ENCODE data around the gene TFIP11.

Gene TFIP11

DNA sequence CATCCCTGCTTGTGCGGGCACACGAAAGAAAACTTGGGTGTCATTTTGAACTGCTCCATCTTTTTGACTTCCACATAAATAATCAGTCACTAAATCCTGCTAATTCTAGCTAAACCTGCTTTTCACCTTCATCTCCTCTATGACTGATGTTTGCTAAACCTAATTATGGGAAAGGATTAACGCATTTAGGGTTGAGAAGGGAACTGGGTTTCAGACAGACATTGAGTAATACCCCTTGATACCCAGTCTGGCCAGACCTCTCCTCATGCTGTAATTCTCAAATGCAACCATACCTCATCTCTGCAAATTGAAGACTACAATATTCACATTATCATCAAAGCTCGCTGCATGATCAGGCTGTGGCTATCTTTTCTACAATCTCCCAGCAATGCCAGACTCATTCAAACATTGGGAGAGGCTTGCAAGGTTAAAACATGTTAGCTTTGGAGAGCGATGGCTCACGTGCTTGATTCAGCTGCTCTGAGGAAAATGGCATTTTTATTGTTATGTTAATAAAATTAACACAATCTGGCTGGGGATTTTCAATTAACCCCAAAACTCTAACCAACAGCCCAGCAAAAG is 31.1 kb downstream of the TFIP11 start:
- DNase-seq (ENCODE audit: low spot score in 2 of 2) (no peak), ATAC-seq (no peak)
- Mint-ChIP-seq H3K4me1 (peaks cover 84% of the 10 kb centered on the region), H3K27ac (peak overlapping the region; percentile 98), H3K4me3 (peak overlapping the region; percentile 96), H3K36me3 (peaks cover 55% of the 10 kb centered on the region), H3K9me3 (no peaks in the 10 kb centered on the region)

DNA sequence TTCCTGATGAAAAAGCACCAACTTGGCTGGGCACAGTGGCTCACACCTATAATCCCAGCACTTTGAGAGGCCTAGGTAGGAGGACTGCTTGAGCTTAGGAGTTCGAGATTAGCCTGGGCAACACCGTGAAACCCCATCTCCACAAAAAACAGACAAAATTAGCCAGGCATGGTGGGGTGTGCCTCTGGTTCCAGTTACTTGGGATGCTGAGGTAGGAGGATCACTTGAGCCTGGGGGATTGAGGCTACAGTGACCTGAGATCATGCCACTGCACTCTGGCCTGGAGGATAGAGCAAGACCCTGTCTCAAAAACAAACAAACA is 31.7 kb downstream of the TFIP11 start:
- Mint-ChIP-seq H3K27ac (no peak overlapping the region), H3K36me3 (peaks cover 61% of the 10 kb centered on the region), H3K4me3 (peak overlapping the region; percentile 96), H3K4me1 (peaks cover 78% of the 10 kb centered on the region), H3K9me3 (no peaks in the 10 kb centered on the region)
- no peak for ATAC-seq
- DNase-seq (ENCODE audit: low spot score in 2 of 2): no peak

DNA sequence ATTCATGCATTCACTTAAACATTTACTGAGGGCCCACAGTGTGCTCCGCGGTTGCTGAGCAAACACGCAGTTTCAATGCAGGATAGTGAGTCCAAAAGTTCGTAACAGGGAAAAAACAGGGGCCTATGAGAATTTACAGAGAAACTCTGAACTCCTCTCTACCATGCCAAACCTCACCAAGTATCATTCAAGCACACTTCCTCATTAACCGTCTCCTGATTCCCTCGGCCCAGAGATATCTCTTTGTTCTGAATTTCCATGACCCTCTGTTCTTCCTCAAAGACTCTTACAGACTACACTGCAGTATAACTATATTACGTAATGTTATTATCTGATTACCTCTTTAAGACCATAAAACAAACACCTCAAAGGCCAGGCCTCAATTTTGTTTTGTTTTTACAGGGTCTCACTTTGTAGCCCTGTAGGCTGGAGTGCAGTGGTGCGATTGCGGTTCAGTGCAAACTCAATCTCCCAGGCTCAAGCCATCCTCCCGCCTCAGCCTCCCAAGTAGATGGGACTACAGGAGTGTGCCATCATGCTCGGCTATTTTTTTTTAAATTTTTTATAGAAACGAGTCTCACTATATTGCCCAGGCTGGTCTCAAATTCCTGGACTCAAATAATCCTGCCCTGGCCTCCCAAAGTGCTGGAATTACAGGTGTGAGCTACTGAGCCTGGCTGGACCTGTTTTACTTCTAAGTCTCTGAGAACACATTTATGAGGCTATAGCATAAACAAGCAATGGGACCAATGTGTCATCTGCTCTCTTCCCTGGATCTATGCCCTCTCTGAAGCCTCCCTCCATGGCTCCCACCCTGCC is 32.3 kb downstream of the TFIP11 start:
- Mint-ChIP-seq H3K4me3 (peak overlapping the region; percentile 96), H3K4me1 (peaks cover 72% of the 10 kb centered on the region), H3K27ac (peak overlapping the region; percentile 41), H3K9me3 (no peaks in the 10 kb centered on the region), H3K36me3 (peaks cover 67% of the 10 kb centered on the region)
- ATAC-seq (no peak), DNase-seq (ENCODE audit: low spot score in 2 of 2) (no peak)

DNA sequence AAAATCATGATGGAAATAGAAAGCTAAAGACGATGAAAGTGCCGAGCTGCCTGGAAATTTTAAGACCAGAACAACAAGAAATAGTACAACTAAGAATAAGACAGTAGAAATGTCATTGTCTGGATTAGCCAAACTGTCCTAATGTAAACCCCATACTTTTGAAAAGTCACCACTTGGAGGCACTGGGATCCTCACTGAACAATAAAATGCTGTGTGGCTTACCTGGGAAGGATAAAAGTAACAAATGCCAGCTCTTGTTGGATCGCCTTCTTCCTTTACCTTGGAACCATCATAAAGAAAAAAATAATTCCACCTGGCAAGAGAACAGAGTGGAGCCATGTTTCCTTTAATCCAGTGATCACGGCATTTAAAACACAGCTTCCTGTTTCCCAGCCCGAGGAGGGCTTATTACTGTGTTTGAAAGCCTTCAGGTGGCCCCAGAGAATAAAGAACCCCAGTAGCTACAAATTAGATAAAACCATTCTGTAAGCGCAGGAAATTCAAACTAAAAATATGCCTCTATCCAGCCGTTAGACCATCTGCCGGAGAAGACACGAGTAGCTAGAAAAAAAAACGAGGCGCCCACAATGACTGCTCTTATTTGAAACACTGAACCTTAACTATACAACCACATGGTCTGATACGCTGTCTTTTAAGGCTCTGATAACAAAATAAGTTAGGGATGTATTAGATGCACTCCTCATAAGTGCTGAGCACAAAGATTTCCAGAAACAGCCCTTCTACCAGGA is 33.1 kb downstream of the TFIP11 start:
- H3K9me3 Mint-ChIP-seq: no peaks in the 10 kb centered on the region
- peak overlapping the region; percentile 96 for H3K4me3 Mint-ChIP-seq
- ATAC-seq (no peak), DNase-seq (ENCODE audit: low spot score in 2 of 2) (no peak)
- peak overlapping the region; percentile 41 for H3K27ac Mint-ChIP-seq
- H3K4me1 Mint-ChIP-seq: peaks cover 66% of the 10 kb centered on the region
- peaks cover 72% of the 10 kb centered on the region for H3K36me3 Mint-ChIP-seq

DNA sequence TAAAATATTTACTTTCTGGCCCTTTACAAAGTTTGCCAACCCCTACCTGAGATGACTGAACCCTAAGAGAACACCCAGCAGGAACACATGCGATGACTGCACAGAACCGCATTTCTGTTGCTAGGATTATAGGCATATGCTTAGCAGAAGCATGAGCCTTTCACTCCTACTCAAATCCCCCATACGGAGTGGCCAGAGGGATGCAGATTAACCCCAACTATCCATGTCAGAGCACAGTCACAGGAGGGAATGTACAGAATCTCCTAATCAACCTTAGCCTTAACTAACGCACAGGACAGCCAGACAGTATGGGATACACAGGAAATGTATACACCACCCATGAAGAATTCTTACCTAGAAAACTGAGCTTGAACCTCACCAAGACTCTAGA is 34.9 kb downstream of the TFIP11 start:
- Mint-ChIP-seq H3K4me3 (peak overlapping the region; percentile 36), H3K4me1 (peaks cover 54% of the 10 kb centered on the region), H3K9me3 (no peaks in the 10 kb centered on the region), H3K36me3 (peaks cover 73% of the 10 kb centered on the region), H3K27ac (peak overlapping the region; percentile 8)
- ATAC-seq: peak; percentile 47
- no peak for DNase-seq (ENCODE audit: low spot score in 2 of 2)

DNA sequence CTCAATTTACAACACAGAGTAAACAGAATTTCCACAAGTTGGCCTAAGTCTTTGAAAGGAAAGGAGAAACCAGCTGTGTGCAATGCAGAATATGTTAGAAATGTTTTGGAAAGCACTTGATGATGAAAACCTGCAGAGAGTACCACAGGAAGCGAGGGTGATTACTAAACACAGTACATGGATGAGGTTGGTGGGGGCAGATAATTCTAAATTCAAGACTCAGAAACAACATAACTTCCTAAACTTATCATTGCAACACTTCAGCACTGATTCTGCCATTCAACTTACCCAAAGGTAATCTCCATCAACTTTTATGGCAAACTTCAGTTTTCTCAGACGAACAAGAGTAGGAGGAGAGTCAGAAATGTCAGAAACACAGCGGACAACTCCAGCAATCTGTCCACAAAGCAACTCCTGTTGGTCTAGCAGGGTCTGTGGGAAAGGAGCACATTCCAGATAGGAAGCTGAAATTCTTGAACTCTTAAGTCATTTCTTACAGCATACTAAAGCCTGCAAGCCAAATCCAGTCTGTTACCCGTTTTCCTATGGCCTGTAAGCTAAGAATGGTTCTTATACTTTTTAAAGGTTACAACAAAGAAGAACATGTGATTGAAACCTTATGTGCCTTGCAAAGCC is 35.5 kb downstream of the TFIP11 start:
- Mint-ChIP-seq H3K4me3 (no peak overlapping the region), H3K36me3 (peaks cover 77% of the 10 kb centered on the region), H3K9me3 (no peaks in the 10 kb centered on the region), H3K4me1 (peaks cover 49% of the 10 kb centered on the region), H3K27ac (peak overlapping the region; percentile 8)
- peak; percentile 66 for ATAC-seq
- DNase-seq (ENCODE audit: low spot score in 2 of 2): no peak

- no peak overlapping the region for H3K27ac Mint-ChIP-seq
Observed at GRCh38 chr22:26474682-26475081, 37.6 kb downstream of the TFIP11 start.

GRCh38 chr22:26471522-26471921 is 40.8 kb downstream of the TFIP11 start:
- Mint-ChIP-seq H3K9me3 (no peaks in the 10 kb centered on the region), H3K4me3 (no peak overlapping the region), H3K4me1 (peaks cover 2% of the 10 kb centered on the region), H3K27ac (no peak overlapping the region), H3K36me3 (peaks cover 96% of the 10 kb centered on the region)
- DNase-seq (ENCODE audit: low spot score in 2 of 2): no peak
- ATAC-seq: no peak

More at GRCh38 chr22:26474682-26475081, 37.6 kb downstream of the TFIP11 start:
- DNase-seq (ENCODE audit: low spot score in 2 of 2) (no peak), ATAC-seq (no peak)
- Mint-ChIP-seq H3K4me3 (no peak overlapping the region), H3K4me1 (peaks cover 29% of the 10 kb centered on the region), H3K36me3 (peaks cover 91% of the 10 kb centered on the region), H3K9me3 (no peaks in the 10 kb centered on the region)

- H3K36me3 Mint-ChIP-seq: peaks cover 96% of the 10 kb centered on the region
- H3K27ac Mint-ChIP-seq: no peak overlapping the region
Observed at GRCh38 chr22:26470807-26471206, 41.5 kb downstream of the TFIP11 start.

GRCh38 chr22:26466196-26466595 is 46.1 kb downstream of the TFIP11 start:
- peaks cover 87% of the 10 kb centered on the region for H3K36me3 Mint-ChIP-seq
- no peak for ATAC-seq
- H3K27ac Mint-ChIP-seq: peak overlapping the region; percentile 35
- no peaks in the 10 kb centered on the region for H3K9me3 Mint-ChIP-seq
- DNase-seq (ENCODE audit: low spot score in 2 of 2): no peak
- no peaks in the 10 kb centered on the region for H3K4me1 Mint-ChIP-seq
- no peak overlapping the region for H3K4me3 Mint-ChIP-seq

More at GRCh38 chr22:26470807-26471206, 41.5 kb downstream of the TFIP11 start:
- Mint-ChIP-seq H3K4me1 (no peaks in the 10 kb centered on the region), H3K4me3 (no peak overlapping the region), H3K9me3 (no peaks in the 10 kb centered on the region)
- no peak for ATAC-seq
- DNase-seq (ENCODE audit: low spot score in 2 of 2): no peak

DNA sequence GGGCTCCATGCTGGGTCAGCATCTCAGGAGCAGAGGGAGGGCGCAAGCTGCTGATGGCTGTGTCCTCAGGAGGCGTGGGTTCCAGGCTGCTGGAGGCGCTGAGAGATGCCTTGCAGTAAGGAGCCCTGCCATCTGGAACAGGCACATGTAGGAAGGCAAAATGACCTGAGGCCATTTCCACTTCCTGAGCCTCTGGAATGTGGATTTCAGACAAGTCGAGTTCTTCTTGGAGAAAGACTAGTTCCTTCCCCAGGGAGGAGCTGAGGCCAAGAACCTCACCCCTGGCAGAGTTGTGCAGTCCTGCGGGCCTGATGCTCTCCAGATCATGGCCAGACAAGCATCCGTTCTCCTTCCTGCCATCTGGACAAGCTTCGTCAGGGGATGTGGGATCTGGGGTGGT is 48.0 kb downstream of the TFIP11 start:
- Mint-ChIP-seq H3K9me3 (no peaks in the 10 kb centered on the region), H3K4me1 (no peaks in the 10 kb centered on the region), H3K27ac (peak overlapping the region; percentile 40), H3K36me3 (peaks cover 75% of the 10 kb centered on the region), H3K4me3 (no peak overlapping the region)
- ATAC-seq (no peak), DNase-seq (ENCODE audit: low spot score in 2 of 2) (no peak)

- peaks cover 75% of the 10 kb centered on the region for H3K36me3 Mint-ChIP-seq
- no peak for ATAC-seq
Observed at GRCh38 chr22:26463688-26464087, 48.6 kb downstream of the TFIP11 start.

GRCh38 chr22:26463101-26463661 is 49.1 kb downstream of the TFIP11 start:
- no peak overlapping the region for H3K4me3 Mint-ChIP-seq
- H3K9me3 Mint-ChIP-seq: no peaks in the 10 kb centered on the region
- no peak overlapping the region for H3K27ac Mint-ChIP-seq
- peaks cover 75% of the 10 kb centered on the region for H3K36me3 Mint-ChIP-seq
- H3K4me1 Mint-ChIP-seq: no peaks in the 10 kb centered on the region
- no peak for DNase-seq (ENCODE audit: low spot score in 2 of 2)
- ATAC-seq: no peak

More at GRCh38 chr22:26463688-26464087, 48.6 kb downstream of the TFIP11 start:
- Mint-ChIP-seq H3K27ac (no peak overlapping the region), H3K4me1 (no peaks in the 10 kb centered on the region), H3K9me3 (no peaks in the 10 kb centered on the region), H3K4me3 (no peak overlapping the region)
- DNase-seq (ENCODE audit: low spot score in 2 of 2): no peak

GRCh38 chr22:26462641-26463040 is 49.6 kb downstream of the TFIP11 start:
- H3K36me3 Mint-ChIP-seq: peaks cover 75% of the 10 kb centered on the region
- H3K4me3 Mint-ChIP-seq: no peak overlapping the region
- ATAC-seq (no peak), DNase-seq (ENCODE audit: low spot score in 2 of 2) (no peak)
- no peaks in the 10 kb centered on the region for H3K9me3 Mint-ChIP-seq
- no peaks in the 10 kb centered on the region for H3K4me1 Mint-ChIP-seq
- H3K27ac Mint-ChIP-seq: no peak overlapping the region

DNA sequence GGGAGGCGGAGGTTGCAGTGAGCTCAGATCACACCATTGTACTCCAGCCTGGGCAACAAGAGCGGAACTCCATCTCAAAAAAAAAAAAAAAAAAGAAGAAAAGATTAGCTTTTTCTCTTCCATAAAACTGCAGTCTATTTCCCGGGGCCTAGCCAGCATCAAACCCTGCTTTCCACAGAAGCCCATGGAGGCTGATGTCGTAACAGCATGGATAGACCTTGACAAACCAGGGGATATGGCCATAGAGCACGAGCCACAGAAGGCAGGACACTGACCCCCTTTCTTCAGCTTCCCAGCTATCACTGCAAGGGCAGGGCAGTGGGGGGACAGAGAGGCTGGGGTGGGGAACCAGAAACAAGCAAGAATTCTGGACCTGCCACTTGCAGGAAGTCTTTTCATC is 50.2 kb downstream of the TFIP11 start:
- Mint-ChIP-seq H3K36me3 (peaks cover 75% of the 10 kb centered on the region), H3K4me3 (no peak overlapping the region), H3K4me1 (no peaks in the 10 kb centered on the region), H3K9me3 (no peaks in the 10 kb centered on the region), H3K27ac (no peak overlapping the region)
- ATAC-seq: no peak
- DNase-seq (ENCODE audit: low spot score in 2 of 2): no peak
